Ureter (tissue), 1 donor: Measurements from ENCODE around the gene UBAC2. TPM values are rescaled to one million over a fixed set of nuclear protein-coding genes. Genes with fewer than 3 reads are reported as not detected.

ENCODE experiments used
- DNase-seq: peaks from one replicate; pipeline ENCODE4 v3.0.0-alpha.2; 2020; ENCODE audit warnings: low spot score
- total RNA-seq: library from RNA; stranded (reverse); gene quantifications from one replicate; pipeline ENCODE4 v1.2.4, GENCODE V29; 2023
- donor health status: DM: yes; HTN: yes; CAD: no.

The UBAC2 gene
- total RNA-seq, 1 donor from 2014 or later = 55.9 TPM

- no peak for DNase-seq
These were observed 69.9 kb downstream of the UBAC2 start for GRCh38 chr13:99270518-99270917.

GRCh38 chr13:99271249-99271648 lies 70.6 kb downstream of the UBAC2 start:
- no peak for DNase-seq

DNA sequence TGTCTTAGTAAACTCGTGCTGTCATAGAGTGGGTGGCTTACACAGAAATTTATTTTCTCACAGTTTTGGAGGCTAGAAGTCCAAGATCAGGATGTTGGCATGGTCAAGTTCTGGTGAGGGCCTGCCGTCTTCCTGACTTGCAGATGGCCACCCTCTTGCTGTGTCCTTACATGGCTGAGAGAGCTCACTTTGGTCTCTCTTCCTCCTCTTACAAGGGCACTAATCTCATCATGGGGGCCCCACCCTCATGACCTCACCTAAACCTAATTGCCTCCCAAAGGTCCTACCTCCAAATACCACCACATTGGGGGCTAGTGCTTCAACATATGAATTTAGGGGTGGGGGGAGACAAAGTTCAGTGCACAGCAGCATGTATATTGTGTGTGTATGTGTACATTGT lies 71.8 kb downstream of the UBAC2 start:
- no peak for DNase-seq

GRCh38 chr13:99273128-99273527 lies 72.5 kb downstream of the UBAC2 start:
- no peak for DNase-seq

GRCh38 chr13:99275093-99275469 lies 74.4 kb downstream of the UBAC2 start:
- DNase-seq = no peak

- no peak for DNase-seq
These were observed 76.1 kb downstream of the UBAC2 start for GRCh38 chr13:99276706-99277105.

- no peak for DNase-seq
These were observed 77.0 kb downstream of the UBAC2 start for GRCh38 chr13:99277629-99278028.

DNA sequence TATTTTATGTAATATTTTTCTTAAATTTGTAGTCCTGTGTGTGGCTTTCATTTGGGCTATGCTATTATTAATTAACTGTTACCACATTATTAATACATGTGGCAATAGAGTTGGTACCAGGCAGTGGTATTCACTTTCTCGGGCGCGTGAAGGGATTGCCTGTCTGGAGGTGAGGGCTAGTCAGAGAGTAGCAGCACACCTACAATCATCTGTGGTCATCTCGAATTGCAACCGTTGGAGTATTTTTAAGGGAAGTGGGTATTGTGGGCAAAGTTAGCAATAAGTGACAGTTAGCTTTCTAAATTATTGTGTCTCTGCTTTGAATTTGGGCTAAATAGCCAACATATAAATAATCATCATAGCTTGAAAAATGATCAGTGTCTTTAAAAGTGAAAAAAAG lies 77.5 kb downstream of the UBAC2 start:
- no peak for DNase-seq

- no peak for DNase-seq
These were observed 78.2 kb downstream of the UBAC2 start for GRCh38 chr13:99278843-99279242.

DNA sequence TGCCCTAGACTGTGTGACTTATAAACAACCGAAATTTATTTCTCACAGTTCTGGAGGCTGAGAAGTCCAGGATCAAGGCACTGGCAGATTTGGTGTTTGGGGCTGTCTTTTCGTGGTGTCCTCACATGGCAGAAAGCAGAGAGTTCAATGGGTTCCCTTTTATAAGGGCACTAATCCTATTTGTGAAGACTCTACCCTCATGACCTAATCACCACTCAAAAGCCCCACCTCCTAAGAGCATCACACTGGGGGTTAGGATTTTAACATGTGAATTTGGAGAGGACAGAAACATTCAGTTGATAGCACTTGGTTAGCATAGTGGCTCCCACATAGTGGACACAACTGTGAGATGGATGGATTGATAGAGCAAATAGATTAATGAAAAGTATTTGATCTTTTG lies 79.0 kb downstream of the UBAC2 start:
- DNase-seq = no peak

DNA sequence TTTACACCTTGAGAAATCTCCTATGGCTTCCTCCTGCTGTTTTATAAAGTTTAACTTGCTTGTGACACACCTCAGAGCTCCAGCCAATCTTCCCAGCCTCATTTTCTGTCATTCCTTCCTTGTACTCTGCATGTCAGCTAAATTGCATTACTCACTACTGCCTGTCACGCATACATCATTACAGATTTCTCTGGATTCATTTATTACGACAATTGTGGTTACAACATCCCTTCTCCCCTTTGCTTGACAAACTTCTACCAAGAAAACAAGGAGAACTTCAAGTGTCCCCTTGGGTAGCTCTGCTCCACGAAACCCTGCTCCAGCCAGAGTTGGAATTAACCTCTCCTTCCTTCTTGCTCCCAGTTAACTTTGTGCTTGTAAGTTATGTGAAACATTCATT lies 79.5 kb downstream of the UBAC2 start:
- no peak for DNase-seq

DNA sequence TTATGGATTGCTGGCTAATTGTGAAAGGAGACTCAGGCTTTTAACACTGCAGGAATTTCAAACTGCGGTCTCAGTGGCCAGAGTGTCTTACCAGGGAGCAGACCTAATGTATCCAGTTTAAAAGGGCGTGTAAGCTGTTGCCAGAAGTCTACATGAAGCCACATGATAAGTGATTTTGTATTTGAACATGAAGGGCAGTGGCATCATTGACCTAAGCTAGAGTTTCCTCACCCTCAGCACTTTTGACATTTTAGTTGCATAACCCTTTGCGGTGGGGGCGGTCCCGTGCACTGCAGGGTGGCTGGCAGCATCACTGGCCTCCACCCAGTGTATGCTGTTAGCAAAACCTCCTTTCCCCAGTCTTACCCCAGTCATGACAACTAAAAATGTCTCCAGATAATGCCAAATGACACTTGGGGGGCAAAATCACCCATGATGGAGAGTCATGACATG lies 81.2 kb downstream of the UBAC2 start:
- DNase-seq = peak; percentile 59

- DNase-seq = no peak
These were observed 81.9 kb downstream of the UBAC2 start for GRCh38 chr13:99282264-99283231.

- no peak for DNase-seq
These were observed 85.0 kb downstream of the UBAC2 start for GRCh38 chr13:99285432-99286182.

DNA sequence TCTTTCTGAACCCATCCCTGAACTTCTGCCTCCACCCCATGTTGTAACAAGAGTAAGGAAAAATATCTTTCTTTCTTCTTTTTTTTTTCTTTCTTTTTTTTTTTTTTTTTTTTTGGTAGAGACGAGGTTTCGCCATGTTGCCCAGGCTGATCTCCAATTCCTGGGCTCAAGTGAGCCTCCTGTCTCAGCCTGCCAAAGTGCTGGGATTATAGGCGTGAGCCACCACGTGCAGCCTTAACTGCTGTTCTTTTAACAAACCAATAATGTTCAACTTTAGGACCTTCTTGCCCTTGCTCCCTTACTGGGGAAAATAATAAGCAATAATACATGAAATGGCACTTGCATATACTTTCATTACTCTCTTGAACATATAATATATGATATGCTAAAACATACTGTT lies 86.9 kb downstream of the UBAC2 start:
- no peak for DNase-seq

DNA sequence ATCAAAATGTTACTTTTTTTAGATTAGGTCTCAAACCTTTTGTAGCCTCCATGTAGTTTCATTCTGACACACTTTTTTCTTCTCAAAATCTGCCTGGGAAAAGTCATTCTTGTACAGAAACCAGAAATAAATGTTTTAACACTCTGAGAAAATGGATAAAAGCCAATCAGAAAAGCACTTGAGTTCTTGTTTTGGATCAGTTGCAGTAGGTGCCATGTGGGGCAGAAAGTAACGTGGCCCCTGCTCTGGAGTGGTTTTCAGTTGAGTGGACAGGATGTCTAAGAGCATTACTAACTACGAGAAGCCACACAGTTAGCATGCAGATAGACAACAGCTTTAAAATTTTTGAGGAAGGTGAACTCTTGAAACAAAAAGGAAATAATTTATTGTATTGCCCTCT lies 87.4 kb downstream of the UBAC2 start:
- DNase-seq = no peak

DNA sequence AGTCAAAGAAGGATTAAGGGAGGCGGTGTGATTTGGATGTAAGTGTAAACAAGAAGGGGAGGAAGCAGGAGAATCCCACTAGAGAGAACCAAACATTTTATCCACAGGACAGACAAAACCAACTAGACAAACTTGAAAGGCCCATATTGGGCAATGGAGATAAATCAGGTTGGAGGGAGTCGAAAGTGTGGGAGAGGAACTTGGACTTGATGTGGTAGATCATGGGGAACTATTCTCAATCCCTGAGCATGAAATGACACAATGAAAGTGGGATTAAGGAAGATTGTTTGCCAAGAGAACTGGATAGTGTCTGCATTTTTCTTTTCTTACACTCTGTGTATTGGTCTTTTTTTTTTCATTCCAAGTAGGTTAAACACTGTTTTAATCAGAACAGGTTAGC lies 88.6 kb downstream of the UBAC2 start:
- DNase-seq = no peak

DNA sequence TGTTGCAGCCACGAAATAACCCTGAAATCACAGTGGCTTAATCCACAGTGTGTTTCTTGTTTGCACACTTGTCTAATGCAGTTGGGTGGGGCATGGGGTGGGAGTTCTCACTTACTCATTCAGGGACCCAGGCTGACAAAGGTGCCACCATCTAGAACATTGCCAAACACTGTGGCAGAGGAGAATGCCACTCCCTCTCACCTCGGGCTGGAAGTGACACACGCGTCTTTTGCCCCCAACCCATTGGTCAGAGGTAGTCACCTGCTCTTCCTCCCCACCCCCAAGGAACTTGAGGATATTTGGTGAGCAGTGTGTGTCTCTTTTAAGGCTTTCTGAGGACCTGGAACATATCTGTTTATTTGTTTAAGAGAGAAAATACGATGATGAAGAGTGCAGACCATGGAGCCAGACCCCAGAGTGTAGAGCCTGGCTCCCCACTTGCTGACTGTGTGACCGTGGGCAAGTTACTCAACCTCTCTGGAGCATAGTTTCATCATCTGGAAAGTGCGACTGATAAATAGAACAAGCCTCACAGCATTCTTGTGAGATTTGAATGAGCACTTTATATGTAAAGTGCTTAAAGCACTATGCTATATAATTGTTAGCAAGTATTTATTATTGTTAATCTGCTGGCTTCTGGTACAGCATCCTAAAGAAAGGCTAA lies 89.2 kb downstream of the UBAC2 start:
- no peak for DNase-seq

GRCh38 chr13:99290894-99291293 lies 90.2 kb downstream of the UBAC2 start:
- DNase-seq = no peak

DNA sequence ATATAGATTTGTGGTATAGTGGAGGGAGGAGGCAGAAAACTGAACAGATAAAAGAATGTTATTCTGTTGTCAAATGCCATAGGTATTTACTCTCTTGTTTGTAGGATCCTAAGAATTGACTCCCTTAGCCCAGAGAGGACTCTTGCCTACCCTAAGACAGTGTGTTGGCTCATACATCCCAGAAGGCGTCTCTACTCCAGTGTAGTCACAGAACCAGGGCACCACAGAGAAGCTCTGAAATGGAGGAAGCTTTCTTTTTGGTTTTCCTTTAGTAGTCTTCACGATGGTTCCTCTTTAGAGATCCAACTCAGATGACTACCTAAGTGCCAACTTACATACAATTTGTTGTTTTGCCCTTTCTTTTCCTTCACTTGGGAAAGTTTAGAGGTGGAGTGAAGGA lies 92.5 kb downstream of the UBAC2 start:
- no peak for DNase-seq

GRCh38 chr13:99294198-99294597 lies 93.5 kb downstream of the UBAC2 start:
- DNase-seq = no peak

DNA sequence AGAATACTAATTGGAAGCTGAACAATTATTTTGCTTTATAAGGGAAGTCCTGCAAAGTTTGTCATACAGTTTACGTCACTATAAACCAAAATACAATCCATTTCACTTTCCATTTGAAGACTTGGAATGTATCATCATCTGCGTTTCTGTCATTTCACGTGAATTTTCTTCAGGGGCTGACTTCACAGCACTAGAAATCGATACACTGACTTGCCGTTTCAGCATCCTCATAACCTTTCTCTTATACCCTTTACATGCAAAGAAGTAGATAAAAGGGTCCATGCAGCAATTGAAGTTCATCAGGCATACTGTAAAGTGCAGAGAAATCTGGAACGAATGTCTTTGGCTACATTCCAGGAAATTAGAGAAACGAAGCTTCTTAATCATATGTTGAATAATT lies 94.3 kb downstream of the UBAC2 start:
- DNase-seq = no peak
